Measurements from ENCODE around the gene SF3B1.

SF3B1 gene

GRCh38 chr2:197378494-197379307 lies 56.1 kb downstream of the SF3B1 start:
- TF ChIP-seq FOXP2 (optimal IDR thresholded peaks at IDR 0.05; ENCODE audit: borderline replicate concordance, extremely low read depth, extremely low read length, insufficient read depth) (no peak), REST (IDR thresholded peaks at IDR 0.05; ENCODE audit: insufficient read depth in 1 of 2, low read depth in 2 of 2, low read length in 2 of 2) (no peak)

GRCh38 chr2:197378086-197378485 lies 56.7 kb downstream of the SF3B1 start:
- TF ChIP-seq TAF1 (IDR thresholded peaks at IDR 0.05; ENCODE audit: borderline replicate concordance, insufficient read depth, low read length): no peak
- no peak for TF ChIP-seq FOXP2 (optimal IDR thresholded peaks at IDR 0.05; ENCODE audit: borderline replicate concordance, extremely low read depth, extremely low read length, insufficient read depth)
- no peak for TF ChIP-seq REST (IDR thresholded peaks at IDR 0.05; ENCODE audit: insufficient read depth in 1 of 2, low read depth in 2 of 2, low read length in 2 of 2)
- TF ChIP-seq SIN3A (IDR thresholded peaks at IDR 0.05; ENCODE audit: borderline replicate concordance, insufficient read depth, low read length): no peak
- TF ChIP-seq POLR2AphosphoS5 (IDR thresholded peaks at IDR 0.05; ENCODE audit: low read depth, low read length): no peak

DNA sequence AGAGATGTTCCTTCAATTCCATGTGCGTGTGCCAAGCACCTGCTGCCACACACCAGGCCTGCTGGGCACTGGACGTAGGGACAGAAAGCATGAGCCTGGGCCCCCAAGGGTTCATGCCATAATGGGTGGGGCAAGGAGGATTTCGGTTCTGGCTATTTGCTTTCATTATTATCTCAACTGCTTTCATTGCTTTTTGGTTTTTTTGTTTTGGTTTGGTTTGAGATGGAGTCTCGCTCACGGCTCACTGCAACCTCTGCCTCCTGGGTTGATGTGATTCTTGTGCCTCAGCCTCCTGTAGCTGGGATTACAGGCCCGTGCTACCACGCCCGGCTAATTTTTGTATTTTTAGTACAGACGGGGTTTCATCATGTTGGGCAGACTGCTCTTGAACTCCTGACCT lies 57.2 kb downstream of the SF3B1 start:
- TF ChIP-seq POLR2AphosphoS5 (IDR thresholded peaks at IDR 0.05; ENCODE audit: low read depth, low read length): no peak

DNA sequence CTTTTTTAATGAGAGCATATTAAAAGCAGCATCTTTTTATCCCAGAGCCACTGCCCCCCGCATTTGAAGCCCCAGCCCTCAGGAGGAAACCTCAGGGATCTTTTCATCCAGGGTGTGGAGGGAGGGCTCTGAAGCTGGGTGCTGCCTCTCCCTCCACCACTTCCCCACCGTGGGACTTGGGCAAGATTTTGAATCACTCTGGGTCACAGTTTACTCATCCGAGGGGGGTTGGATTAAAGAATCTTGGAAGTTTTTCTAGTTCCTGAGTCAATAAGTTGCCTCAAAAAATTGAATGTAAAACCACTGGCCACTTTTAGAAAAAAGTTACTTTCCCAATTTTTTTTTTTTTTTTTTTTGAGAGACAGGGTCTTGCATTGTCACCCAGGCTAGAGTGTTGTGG lies 62.2 kb downstream of the SF3B1 start:
- TF ChIP-seq REST (IDR thresholded peaks at IDR 0.05; ENCODE audit: insufficient read depth in 1 of 2, low read depth in 2 of 2, low read length in 2 of 2) (no peak), FOXP2 (optimal IDR thresholded peaks at IDR 0.05; ENCODE audit: borderline replicate concordance, extremely low read depth, extremely low read length, insufficient read depth) (no peak)

GRCh38 chr2:197369933-197370320 lies 64.9 kb downstream of the SF3B1 start:
- TF ChIP-seq SIN3A (IDR thresholded peaks at IDR 0.05; ENCODE audit: borderline replicate concordance, insufficient read depth, low read length): no peak
- TF ChIP-seq POLR2AphosphoS5 (IDR thresholded peaks at IDR 0.05; ENCODE audit: low read depth, low read length): no peak
- no peak for TF ChIP-seq FOXP2 (optimal IDR thresholded peaks at IDR 0.05; ENCODE audit: borderline replicate concordance, extremely low read depth, extremely low read length, insufficient read depth)
- TF ChIP-seq REST (IDR thresholded peaks at IDR 0.05; ENCODE audit: insufficient read depth in 1 of 2, low read depth in 2 of 2, low read length in 2 of 2): no peak
- TF ChIP-seq TAF1 (IDR thresholded peaks at IDR 0.05; ENCODE audit: borderline replicate concordance, insufficient read depth, low read length): no peak
